Liver (tissue), 9 donors: Measurements from ENCODE around the gene PAPPA2. TPM values are rescaled to one million over a fixed set of nuclear protein-coding genes. Genes with fewer than 3 reads are reported as not detected.

ENCODE experiments used
- DNase-seq: peaks from one replicate; pipeline ENCODE4 v3.0.0-alpha.2; 2017; ENCODE audit warnings: low spot score
- H3K27ac ChIP-seq, 2 donors: one replicate each; pipeline ENCODE4 v1.7.0; 2013; ENCODE audit warnings: inconsistent platforms in 2 of 2, low read length in 2 of 2, control low read depth in 1 of 2, low read depth in 1 of 2, mild to moderate bottlenecking in 1 of 2
- H3K27me3 ChIP-seq, 4 donors: one replicate each; pipeline versions ENCODE4 v1.6.1 to v1.7.0; 2013; ENCODE audit warnings: low read length in 3 of 4, inconsistent platforms in 1 of 4, mild to moderate bottlenecking in 1 of 4, moderate library complexity in 1 of 4; ENCODE audit not compliant: control insufficient read depth in 4 of 4, insufficient read depth in 4 of 4
- H3K36me3 ChIP-seq, 4 donors: one replicate each; pipeline versions ENCODE4 v1.6.1 to v1.7.0; 2013; ENCODE audit warnings: low read length in 3 of 4, mild to moderate bottlenecking in 3 of 4, low read depth in 1 of 4, moderate library complexity in 1 of 4; ENCODE audit not compliant: control insufficient read depth in 4 of 4, insufficient read depth in 3 of 4
- H3K4me1 ChIP-seq, 4 donors: one replicate each; pipeline versions ENCODE4 v1.6.1 to v1.7.0; 2013; ENCODE audit warnings: low read length in 3 of 4, mild to moderate bottlenecking in 3 of 4, moderate library complexity in 1 of 4; ENCODE audit not compliant: control insufficient read depth in 4 of 4, insufficient read depth in 4 of 4
- H3K4me3 ChIP-seq, 3 donors: one replicate each; pipeline versions ENCODE4 v1.6.1 to v1.7.0; 2013; ENCODE audit warnings: low read length in 3 of 3, control low read depth in 1 of 3, low read depth in 1 of 3, mild to moderate bottlenecking in 1 of 3
- H3K9ac ChIP-seq, 2 donors: one replicate each; pipeline ENCODE4 v1.7.0; 2013; ENCODE audit warnings: low read length in 2 of 2, mild to moderate bottlenecking in 2 of 2, moderate library complexity in 2 of 2, control low read depth in 1 of 2, low read depth in 1 of 2
- H3K9me3 ChIP-seq, 4 donors: one replicate each; pipeline versions ENCODE4 v1.6.1 to v1.7.0; 2013; ENCODE audit warnings: low read length in 3 of 4; ENCODE audit not compliant: control insufficient read depth in 4 of 4
- EGR1 ChIP-seq, 2 donors: IDR thresholded peaks; 2 replicates each; pipeline ENCODE4 v1.6.1; 2016 to 2018; ENCODE audit warnings: antibody characterized with exemption in 2 of 2, low read depth in 2 of 2
- FOXA1 ChIP-seq: IDR thresholded peaks from 2 replicates; pipeline ENCODE4 v1.6.1; 2016; ENCODE audit warnings: antibody characterized with exemption
- FOXA2 ChIP-seq: IDR thresholded peaks from 2 replicates; pipeline ENCODE4 v1.6.1; 2016; ENCODE audit warnings: antibody characterized with exemption
- GABPA ChIP-seq, 2 donors: IDR thresholded peaks in 1 of 2; conservative IDR thresholded peaks in 1 of 2; 2 replicates each; pipeline ENCODE4 v1.6.1; 2016; ENCODE audit warnings: antibody characterized with exemption in 2 of 2, mild to moderate bottlenecking in 1 of 2, moderate library complexity in 1 of 2
- HNF4A ChIP-seq, 2 donors: conservative IDR thresholded peaks; 2 replicates each; pipeline ENCODE4 v1.6.1; 2016; ENCODE audit warnings: antibody characterized with exemption in 2 of 2, mild to moderate bottlenecking in 2 of 2
- HNF4G ChIP-seq: IDR thresholded peaks from 2 replicates; pipeline ENCODE4 v1.6.1; 2016; ENCODE audit warnings: antibody characterized with exemption
- JUND ChIP-seq, 2 donors: IDR thresholded peaks; 2 replicates each; pipeline ENCODE4 v1.6.1; 2016; ENCODE audit warnings: antibody characterized with exemption in 2 of 2
- NR2F2 ChIP-seq: IDR thresholded peaks from 2 replicates; pipeline ENCODE4 v1.6.1; 2016; ENCODE audit warnings: antibody characterized with exemption
- RAD21 ChIP-seq, 2 donors: IDR thresholded peaks; 2 replicates each; pipeline ENCODE4 v1.6.1; 2016; ENCODE audit warnings: antibody characterized with exemption in 2 of 2, mild to moderate bottlenecking in 2 of 2
- RXRA ChIP-seq, 2 donors: IDR thresholded peaks; 2 replicates each; pipeline ENCODE4 v1.6.1; 2017 to 2018; ENCODE audit warnings: antibody characterized with exemption in 2 of 2, mild to moderate bottlenecking in 1 of 2
- SP1 ChIP-seq: IDR thresholded peaks from 2 replicates; pipeline ENCODE4 v1.6.1; 2018; ENCODE audit warnings: antibody characterized with exemption, mild to moderate bottlenecking
- YY1 ChIP-seq: IDR thresholded peaks from 2 replicates; pipeline ENCODE4 v1.6.1; 2016; ENCODE audit warnings: antibody characterized with exemption, mild to moderate bottlenecking
- ZBTB33 ChIP-seq: IDR thresholded peaks from 2 replicates; pipeline ENCODE4 v1.6.1; 2016; ENCODE audit warnings: antibody characterized with exemption
- WGBS: extraction: QIAGEN DNeasy Blood & Tissue Kit; methylation state at CpG from one replicate; pipeline ENCODE4 v1.1.7; 2013; 5-methylcytosine and 5-hydroxymethylcytosine counted together
- polyA plus RNA-seq, 2 donors: library from polyadenylated mRNA; stranded (reverse) in 1 of 2; unstranded in 1 of 2; fragments of 200-250 nt in 1 of 2; fragments of >200 nt in 1 of 2; fragmentation: Nextera tagmentation in 1 of 2; extraction: Ambion mirVana in 1 of 2; gene quantifications; one replicate each; pipeline versions ENCODE4 v1.2.1 to v1.2.3, GENCODE V29; 2013 to 2015
- total RNA-seq, 2 donors: library from RNA; depleted of rRNA; stranded (reverse); fragments of >200 nt; gene quantifications; one replicate each; pipeline ENCODE4 v1.2.3, GENCODE V29; 2014
- TF ChIP-seq, protein P1 (sequence below): IDR thresholded peaks from 2 replicates; pipeline ENCODE4 v1.6.1; 2016; ENCODE audit warnings: antibody characterized with exemption, mild to moderate bottlenecking
- TF ChIP-seq, protein P2 (sequence below): fragments of 150-350 bp; IDR thresholded peaks from 2 replicates; pipeline ENCODE4 v1.5.1; 2017; ENCODE audit warnings: improper control_type of control experiment, low read depth, low read length; ENCODE audit not compliant: missing input control
- donor health status: healthy.
- donor health status: healthy.
- donor health status: healthy.
- donor health status: healthy.
- donor health status: healthy.

The PAPPA2 gene
- total and polyA plus RNA-seq, 4 donors = 0.19 to 27.2 (median 13.4) TPM

DNA sequence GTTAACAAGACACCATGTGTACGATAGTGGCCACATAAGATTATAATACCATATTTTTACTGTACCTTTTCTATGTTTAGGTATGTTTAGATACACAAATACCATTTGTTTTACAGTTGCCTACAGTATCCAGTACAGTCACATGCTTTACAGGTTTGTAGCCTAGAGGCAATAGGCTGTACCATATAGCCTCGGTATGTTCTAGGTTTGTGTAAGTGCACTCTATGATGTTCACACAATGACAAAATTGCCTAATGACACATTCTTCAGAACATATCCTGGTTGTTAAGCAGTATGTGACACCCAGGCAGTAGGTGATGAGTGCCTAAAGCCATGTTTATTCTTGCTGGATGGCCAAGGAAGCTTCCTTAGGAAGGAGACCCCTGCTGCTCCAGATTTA lies 111.8 kb downstream of the PAPPA2 start:
- no peak for DNase-seq
- Histone ChIP-seq H3K9ac (no peak overlapping the region), H3K4me1 (no peaks in the 10 kb centered on the region), H3K4me3 (no peak overlapping the region), H3K27ac (no peak overlapping the region), H3K36me3 (no peaks in the 10 kb centered on the region), H3K27me3 (no peaks in the 10 kb centered on the region), H3K9me3 (no peaks in the 10 kb centered on the region)
- TF ChIP-seq, protein P1, sequence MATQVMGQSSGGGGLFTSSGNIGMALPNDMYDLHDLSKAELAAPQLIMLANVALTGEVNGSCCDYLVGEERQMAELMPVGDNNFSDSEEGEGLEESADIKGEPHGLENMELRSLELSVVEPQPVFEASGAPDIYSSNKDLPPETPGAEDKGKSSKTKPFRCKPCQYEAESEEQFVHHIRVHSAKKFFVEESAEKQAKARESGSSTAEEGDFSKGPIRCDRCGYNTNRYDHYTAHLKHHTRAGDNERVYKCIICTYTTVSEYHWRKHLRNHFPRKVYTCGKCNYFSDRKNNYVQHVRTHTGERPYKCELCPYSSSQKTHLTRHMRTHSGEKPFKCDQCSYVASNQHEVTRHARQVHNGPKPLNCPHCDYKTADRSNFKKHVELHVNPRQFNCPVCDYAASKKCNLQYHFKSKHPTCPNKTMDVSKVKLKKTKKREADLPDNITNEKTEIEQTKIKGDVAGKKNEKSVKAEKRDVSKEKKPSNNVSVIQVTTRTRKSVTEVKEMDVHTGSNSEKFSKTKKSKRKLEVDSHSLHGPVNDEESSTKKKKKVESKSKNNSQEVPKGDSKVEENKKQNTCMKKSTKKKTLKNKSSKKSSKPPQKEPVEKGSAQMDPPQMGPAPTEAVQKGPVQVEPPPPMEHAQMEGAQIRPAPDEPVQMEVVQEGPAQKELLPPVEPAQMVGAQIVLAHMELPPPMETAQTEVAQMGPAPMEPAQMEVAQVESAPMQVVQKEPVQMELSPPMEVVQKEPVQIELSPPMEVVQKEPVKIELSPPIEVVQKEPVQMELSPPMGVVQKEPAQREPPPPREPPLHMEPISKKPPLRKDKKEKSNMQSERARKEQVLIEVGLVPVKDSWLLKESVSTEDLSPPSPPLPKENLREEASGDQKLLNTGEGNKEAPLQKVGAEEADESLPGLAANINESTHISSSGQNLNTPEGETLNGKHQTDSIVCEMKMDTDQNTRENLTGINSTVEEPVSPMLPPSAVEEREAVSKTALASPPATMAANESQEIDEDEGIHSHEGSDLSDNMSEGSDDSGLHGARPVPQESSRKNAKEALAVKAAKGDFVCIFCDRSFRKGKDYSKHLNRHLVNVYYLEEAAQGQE = no peak
- no peak for TF ChIP-seq JUND (IDR thresholded peaks at IDR 0.05)
- TF ChIP-seq RXRA (IDR thresholded peaks at IDR 0.05) = no peak
- no peak for TF ChIP-seq HNF4A (conservative IDR thresholded peaks at IDR 0.05)
- TF ChIP-seq EGR1 (IDR thresholded peaks at IDR 0.05; ENCODE audit: low read depth in 2 of 2) = no peak
- TF ChIP-seq RAD21 (IDR thresholded peaks at IDR 0.05) = no peak
- no peak for TF ChIP-seq FOXA1
- TF ChIP-seq ZBTB33 = no peak
- TF ChIP-seq YY1 = no peak
- TF ChIP-seq HNF4G = no peak
- TF ChIP-seq SP1 = no peak
- WGBS = 87% methylated on average over 2 of the region's 2 CpGs

- no peaks in the 10 kb centered on the region for H3K27me3 ChIP-seq
- no peaks in the 10 kb centered on the region for H3K9me3 ChIP-seq
- TF ChIP-seq, protein P2, sequence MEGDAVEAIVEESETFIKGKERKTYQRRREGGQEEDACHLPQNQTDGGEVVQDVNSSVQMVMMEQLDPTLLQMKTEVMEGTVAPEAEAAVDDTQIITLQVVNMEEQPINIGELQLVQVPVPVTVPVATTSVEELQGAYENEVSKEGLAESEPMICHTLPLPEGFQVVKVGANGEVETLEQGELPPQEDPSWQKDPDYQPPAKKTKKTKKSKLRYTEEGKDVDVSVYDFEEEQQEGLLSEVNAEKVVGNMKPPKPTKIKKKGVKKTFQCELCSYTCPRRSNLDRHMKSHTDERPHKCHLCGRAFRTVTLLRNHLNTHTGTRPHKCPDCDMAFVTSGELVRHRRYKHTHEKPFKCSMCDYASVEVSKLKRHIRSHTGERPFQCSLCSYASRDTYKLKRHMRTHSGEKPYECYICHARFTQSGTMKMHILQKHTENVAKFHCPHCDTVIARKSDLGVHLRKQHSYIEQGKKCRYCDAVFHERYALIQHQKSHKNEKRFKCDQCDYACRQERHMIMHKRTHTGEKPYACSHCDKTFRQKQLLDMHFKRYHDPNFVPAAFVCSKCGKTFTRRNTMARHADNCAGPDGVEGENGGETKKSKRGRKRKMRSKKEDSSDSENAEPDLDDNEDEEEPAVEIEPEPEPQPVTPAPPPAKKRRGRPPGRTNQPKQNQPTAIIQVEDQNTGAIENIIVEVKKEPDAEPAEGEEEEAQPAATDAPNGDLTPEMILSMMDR = no peak
- TF ChIP-seq NR2F2 (no peak), ZBTB33 (no peak), HNF4G (no peak), RXRA (IDR thresholded peaks at IDR 0.05) (no peak), SP1 (no peak), JUND (IDR thresholded peaks at IDR 0.05) (no peak), HNF4A (conservative IDR thresholded peaks at IDR 0.05) (no peak), YY1 (no peak), FOXA2 (no peak), GABPA (IDR thresholded peaks at IDR 0.05 in 1 of 2, conservative IDR thresholded peaks at IDR 0.05 in 1 of 2) (no peak), FOXA1 (no peak)
- DNase-seq = no peak
- 85% methylated on average over 1 of the region's 1 CpG for WGBS
- H3K9ac ChIP-seq = no peak overlapping the region
- no peaks in the 10 kb centered on the region for H3K4me1 ChIP-seq
- H3K4me3 ChIP-seq = no peak overlapping the region
- no peaks in the 10 kb centered on the region for H3K36me3 ChIP-seq
- H3K27ac ChIP-seq = no peak overlapping the region
These were observed 113.0 kb downstream of the PAPPA2 start for GRCh38 chr1:176575991-176576390.
